ENCODE results near the gene NELL1.

GRCh38 chr11:20644360-20644759, 25.0 kb upstream of the NELL1 start:
- TF ChIP-seq POLR2A (IDR thresholded peaks at IDR 0.05) (no peak), CTCF (IDR thresholded peaks at IDR 0.05) (no peak)
